ENCODE measurements around the gene IFT52.

IFT52 gene

DNA sequence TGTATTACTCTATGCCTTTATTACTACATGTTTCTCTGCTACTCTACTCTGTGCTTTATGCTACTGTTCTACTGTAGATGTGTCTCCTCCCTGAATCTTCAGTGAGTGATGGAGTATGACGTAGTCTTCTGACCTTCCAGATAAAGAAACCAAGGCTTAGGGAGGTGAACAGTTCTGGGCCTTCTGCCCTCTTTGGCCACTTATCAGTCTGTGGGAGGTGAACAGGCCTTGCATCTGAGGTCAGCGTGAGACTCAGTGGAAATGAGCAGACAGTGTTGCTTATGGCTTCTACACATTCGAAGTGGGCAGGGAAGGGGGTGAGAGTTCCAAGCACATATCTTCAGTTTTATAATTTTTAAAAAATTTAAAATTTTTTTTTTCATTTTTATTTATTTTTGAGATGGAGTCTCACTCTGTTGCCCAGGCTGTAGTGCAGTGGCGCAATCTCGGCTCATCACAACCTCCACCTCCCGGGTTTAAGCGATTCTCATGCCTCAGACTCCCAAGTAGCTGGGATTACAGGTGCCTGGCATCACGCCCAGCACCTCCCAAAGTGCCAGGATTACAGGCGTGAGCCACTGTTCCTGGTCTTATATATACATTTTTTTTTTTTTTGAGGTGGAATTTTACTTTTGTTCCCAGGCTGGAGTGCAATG, 100.3 kb downstream of the IFT52 start:
- DNase-seq (ENCODE audit: low spot score) = no peak

DNA sequence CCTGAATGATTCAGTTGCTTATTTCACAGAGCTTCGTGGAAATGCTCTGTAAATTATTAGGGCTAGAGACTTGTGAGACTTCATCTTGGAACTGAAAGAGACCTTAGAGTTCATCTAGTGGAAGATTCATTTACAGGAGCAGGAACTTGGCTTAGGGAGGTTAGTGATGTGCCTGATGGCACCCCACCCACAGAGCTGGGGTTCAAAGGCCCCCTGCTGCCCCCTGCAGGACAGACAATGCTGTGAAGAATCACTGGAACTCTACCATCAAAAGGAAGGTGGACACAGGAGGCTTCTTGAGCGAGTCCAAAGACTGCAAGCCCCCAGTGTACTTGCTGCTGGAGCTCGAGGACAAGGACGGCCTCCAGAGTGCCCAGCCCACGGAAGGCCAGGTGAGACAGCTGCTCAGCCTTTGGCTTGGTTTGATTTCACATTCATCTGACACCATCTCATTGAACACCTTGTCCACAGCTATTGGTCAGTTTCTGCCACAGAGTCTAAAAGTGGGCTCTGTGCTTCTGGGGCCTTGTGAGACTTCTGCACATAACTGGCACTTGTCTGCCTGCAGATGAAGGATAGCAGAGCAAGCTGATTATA, 101.3 kb downstream of the IFT52 start:
- DNase-seq (ENCODE audit: low spot score) = peak; percentile 29

DNA sequence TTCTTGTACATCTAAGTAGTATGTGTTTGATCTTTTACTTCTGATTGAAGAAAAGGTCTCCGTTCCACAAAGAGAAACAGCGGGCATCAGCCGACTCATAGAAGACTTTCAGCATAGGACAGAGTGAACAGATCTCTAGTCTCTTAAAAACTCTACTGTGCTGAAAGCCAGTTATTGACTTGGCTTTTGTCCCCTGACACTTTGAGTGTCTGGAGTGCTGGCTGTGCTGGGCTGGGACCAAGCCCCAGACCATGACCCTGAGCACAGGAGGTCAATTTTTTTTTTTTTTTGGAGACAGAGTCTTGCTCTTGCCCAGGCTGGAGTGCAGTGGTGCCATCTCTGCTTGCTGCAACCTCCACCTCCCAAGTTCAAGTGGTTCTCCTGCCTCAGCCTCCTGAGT, 104.0 kb downstream of the IFT52 start:
- DNase-seq (ENCODE audit: low spot score) = no peak

DNA sequence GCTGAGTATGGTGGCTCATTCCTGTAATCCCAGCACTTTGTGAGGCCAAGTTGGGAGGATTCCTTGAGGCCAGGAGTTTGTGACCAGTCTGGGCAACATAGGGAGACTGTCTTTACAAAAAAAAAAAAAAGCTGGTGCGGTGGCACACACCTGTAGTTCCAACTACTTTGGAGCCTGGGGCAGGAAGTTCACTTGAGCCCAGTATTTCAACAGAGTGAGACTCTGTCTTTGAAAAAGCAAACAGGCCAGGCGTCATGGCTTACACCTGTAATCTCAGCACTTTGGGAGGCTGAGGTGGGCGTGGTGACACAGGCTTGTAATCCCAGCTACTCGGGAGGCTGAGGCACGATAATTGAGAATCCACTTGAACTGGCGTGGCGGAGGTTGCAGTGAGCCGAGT, 104.8 kb downstream of the IFT52 start:
- DNase-seq (ENCODE audit: low spot score) = no peak
